Stimulated activated CD4-positive, alpha-beta T cell treated with anti-CD3 and anti-CD28 coated beads, Interleukin-12 subunit alpha, Interleukin-12 subunit beta, amount 100 ng/mL, for 48 hours (primary cell): ENCODE data around the gene DYNC2H1.

Experiments used
- DNase-seq, 3 donors: peaks; one replicate each; pipeline ENCODE4 v3.0.0-alpha.2; 2020; ENCODE audit warnings: low read depth in 2 of 3, low spot score in 1 of 3

Gene DYNC2H1

GRCh38 chr11:103529181-103529684, 420.0 kb downstream of the DYNC2H1 start:
- no peak for DNase-seq
